DOHH2 (cell line): ENCODE measurements around the gene CMIP.

ENCODE experiments used
- EZH2phosphoT487 ChIP-seq: fragments of 200-600 bp; sonication (generic); IDR thresholded peaks from 2 replicates; pipeline ENCODE4 v1.6.1; 2017; ENCODE audit warnings: borderline replicate concordance, mild to moderate bottlenecking, antibody characterized with exemption, low read length, moderate library complexity, mixed read lengths
- TF ChIP-seq, protein P1 (sequence below): fragments of 200-600 bp; sonication (generic); IDR thresholded peaks from one replicate; pipeline ENCODE4 v1.5.1; 2014; ENCODE audit warnings: antibody characterized with exemption, mild to moderate bottlenecking, low read depth, low read length; ENCODE audit not compliant: poor library complexity, severe bottlenecking

DNA sequence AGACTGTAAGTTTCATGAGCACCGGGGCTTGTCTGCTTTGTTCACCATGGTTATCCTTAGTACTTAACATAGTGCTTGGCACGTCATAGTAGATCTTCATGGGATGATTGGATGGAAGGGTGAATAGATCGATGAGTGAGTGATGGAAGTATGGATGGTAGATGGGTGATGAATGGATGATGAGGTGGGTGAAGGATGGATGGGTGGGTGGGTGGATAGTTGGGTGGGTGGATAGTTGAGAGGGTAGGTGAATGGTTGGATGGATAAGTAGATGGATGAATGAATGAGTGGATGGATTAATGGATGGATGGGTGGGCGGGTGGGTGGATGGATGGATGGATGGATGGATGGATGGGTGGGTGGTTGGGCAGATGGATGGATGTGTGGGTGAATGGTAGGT is 201.3 kb downstream of the CMIP start:
- TF ChIP-seq, protein P1, sequence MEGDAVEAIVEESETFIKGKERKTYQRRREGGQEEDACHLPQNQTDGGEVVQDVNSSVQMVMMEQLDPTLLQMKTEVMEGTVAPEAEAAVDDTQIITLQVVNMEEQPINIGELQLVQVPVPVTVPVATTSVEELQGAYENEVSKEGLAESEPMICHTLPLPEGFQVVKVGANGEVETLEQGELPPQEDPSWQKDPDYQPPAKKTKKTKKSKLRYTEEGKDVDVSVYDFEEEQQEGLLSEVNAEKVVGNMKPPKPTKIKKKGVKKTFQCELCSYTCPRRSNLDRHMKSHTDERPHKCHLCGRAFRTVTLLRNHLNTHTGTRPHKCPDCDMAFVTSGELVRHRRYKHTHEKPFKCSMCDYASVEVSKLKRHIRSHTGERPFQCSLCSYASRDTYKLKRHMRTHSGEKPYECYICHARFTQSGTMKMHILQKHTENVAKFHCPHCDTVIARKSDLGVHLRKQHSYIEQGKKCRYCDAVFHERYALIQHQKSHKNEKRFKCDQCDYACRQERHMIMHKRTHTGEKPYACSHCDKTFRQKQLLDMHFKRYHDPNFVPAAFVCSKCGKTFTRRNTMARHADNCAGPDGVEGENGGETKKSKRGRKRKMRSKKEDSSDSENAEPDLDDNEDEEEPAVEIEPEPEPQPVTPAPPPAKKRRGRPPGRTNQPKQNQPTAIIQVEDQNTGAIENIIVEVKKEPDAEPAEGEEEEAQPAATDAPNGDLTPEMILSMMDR: no peak
- TF ChIP-seq EZH2phosphoT487: no peak
